ENCODE measurements around the gene RABAC1. TPM values are rescaled to one million over a fixed set of nuclear protein-coding genes. Genes with fewer than 3 reads are reported as not detected.

Gene RABAC1
- total and polyA plus RNA-seq, 7 donors = 48.9 to 131 (median 65.3) TPM

DNA sequence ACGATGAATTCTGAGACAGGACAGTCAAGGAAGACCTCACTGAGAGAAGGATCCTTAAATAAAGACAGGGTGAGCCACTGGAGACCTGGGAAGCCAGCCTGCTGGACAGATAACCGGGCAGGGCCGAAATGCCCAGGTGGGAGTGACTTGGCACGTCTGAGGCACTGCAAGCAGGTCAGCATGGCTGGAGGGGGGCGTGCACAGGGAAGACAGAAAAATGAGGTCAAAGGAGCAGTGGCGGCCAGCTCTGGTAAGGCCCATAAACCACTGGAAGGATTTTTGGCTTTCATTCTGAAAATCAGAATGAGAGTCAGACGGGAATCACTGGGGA lies 40.7 kb upstream of the RABAC1 start:
- intact Hi-C loops (cut with DNase I) = loop anchor here in 1 of 2 donors (5.0 kb wide), 1 partner anchor 37 kb away; no protein-coding TSS in a partner anchor
- no peaks in the 10 kb centered on the region for H3K9me3 ChIP-seq
- H3K4me3 ChIP-seq = no peak overlapping the region
- DNase-seq (no peak), ATAC-seq (no peak)
- H3K27ac ChIP-seq = no peak overlapping the region
- no peaks in the 10 kb centered on the region for H3K4me1 ChIP-seq
- no peaks in the 10 kb centered on the region for H3K36me3 ChIP-seq (ENCODE audit: insufficient read depth in 1 of 2, low read depth in 1 of 2)
- peaks cover 0 to 76% (median 35%) of the 10 kb centered on the region in 3 donors for H3K27me3 ChIP-seq (ENCODE audit: insufficient read depth in 3 of 3, low read length in 2 of 3)
- TF ChIP-seq, protein P1, sequence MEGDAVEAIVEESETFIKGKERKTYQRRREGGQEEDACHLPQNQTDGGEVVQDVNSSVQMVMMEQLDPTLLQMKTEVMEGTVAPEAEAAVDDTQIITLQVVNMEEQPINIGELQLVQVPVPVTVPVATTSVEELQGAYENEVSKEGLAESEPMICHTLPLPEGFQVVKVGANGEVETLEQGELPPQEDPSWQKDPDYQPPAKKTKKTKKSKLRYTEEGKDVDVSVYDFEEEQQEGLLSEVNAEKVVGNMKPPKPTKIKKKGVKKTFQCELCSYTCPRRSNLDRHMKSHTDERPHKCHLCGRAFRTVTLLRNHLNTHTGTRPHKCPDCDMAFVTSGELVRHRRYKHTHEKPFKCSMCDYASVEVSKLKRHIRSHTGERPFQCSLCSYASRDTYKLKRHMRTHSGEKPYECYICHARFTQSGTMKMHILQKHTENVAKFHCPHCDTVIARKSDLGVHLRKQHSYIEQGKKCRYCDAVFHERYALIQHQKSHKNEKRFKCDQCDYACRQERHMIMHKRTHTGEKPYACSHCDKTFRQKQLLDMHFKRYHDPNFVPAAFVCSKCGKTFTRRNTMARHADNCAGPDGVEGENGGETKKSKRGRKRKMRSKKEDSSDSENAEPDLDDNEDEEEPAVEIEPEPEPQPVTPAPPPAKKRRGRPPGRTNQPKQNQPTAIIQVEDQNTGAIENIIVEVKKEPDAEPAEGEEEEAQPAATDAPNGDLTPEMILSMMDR (IDR thresholded peaks at IDR 0.05) = no peak
- 69 to 82% (median 72%) methylated on average over 7 of the region's 7 CpGs for WGBS, 3 donors

DNA sequence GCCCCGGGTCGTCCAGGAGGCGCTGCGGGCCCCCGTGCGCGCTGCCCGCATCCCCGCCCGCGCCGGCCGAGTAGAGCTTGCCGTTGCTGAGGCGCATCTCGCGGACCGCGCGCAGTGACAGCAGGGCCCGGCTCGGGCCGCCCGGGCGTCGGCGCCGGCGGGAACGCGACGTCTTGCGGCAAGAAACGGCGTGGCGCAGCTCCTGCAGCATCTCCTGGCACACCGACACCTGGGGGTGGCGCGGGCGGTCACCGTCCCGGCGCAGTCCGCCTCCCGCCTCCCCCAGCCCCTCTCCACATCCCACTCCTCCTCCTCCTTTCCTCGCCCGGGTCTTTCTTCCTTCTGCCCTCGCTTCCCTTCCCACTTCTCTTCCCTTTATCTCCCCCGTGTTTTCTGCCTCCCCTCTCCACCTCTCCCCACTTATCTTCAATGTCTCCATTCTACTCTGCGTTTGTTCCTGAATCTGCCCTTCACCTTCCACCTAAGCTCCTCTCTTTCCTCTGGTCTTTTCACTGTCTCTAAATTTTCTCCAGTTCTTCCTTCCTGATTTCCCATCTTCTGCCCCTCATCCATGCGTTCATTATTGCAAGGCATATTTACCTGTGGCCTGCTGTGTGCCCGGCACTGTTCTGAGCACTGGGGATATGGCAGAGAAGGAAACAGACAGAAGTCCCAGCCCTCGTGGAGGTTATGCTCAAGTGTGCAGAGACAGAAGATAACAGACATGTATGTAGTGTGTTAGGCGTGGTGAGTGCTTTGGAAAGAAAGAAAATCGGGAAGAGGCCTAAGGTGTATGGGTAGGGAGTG lies 40.2 kb upstream of the RABAC1 start:
- H3K36me3 ChIP-seq (ENCODE audit: insufficient read depth in 1 of 2, low read depth in 1 of 2) = no peaks in the 10 kb centered on the region
- H3K27ac ChIP-seq = no peak overlapping the region
- H3K4me1 ChIP-seq = no peaks in the 10 kb centered on the region
- no peak overlapping the region for H3K4me3 ChIP-seq
- no peak for DNase-seq
- no peak for ATAC-seq
- peaks cover 0 to 81% (median 35%) of the 10 kb centered on the region in 3 donors for H3K27me3 ChIP-seq (ENCODE audit: insufficient read depth in 3 of 3, low read length in 2 of 3)
- intact Hi-C loops (cut with DNase I) = loop anchor here in 1 of 2 donors (5.0 kb wide), 1 partner anchor 38 kb away; no protein-coding TSS in a partner anchor
- no peaks in the 10 kb centered on the region for H3K9me3 ChIP-seq
- WGBS, 3 donors = 15 to 34% (median 15%) methylated on average over 16 to 55 of the region's 55 CpGs
- TF ChIP-seq, protein P1 (IDR thresholded peaks at IDR 0.05) = no peak

DNA sequence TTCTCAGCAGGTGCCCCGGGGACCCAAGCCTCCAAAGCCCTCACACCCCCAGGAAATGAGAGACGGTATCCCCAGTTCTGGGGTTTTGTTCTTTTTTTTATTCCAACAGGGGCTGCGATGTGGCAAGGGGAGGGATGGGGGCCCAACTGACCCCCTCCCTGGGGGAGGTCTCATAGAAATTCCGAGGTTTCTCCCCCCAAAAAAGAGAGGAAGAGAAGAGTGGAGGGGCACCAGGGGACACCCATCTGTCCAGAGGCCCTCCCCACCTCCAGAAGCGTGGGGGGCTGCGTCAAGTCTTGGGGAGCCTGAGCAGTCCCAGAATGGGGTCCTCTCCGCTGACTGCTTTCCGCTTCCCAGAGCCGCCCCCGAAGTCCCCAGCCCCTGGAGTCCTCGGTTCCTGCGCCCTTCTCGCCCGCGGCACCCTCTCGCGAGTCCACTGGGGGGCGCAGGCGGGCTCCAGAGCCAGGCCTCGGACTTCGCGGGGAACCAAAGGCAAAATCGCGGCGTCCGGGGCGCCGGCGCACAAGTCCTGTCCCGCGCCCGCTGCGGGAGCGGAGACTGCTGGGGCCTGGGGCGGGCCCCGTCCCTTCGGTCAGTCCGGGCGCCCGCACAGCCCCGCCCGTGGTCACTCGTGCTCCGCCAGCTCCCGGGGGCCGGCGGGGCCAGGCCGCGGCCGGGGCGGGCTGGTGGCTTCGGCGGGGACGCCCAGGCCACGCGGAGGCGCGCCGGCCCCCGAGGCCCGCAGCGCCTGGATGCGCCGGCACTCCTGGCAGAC lies 39.3 kb upstream of the RABAC1 start:
- no peaks in the 10 kb centered on the region for H3K4me1 ChIP-seq
- no peaks in the 10 kb centered on the region for H3K9me3 ChIP-seq
- H3K27me3 ChIP-seq (ENCODE audit: insufficient read depth in 3 of 3, low read length in 2 of 3) = peaks cover 0 to 89% (median 38%) of the 10 kb centered on the region in 3 donors
- TF ChIP-seq, protein P1 (IDR thresholded peaks at IDR 0.05) = peak; percentile 47
- peak overlapping the region; percentile 36 for H3K4me3 ChIP-seq
- ATAC-seq (peak in 3 of 4 donors; percentile 22 to 67 (median 35)), DNase-seq (no peak)
- intact Hi-C loops (cut with DNase I) = loop anchor here in 1 of 2 donors (5.0 kb wide), 1 partner anchor 39 kb away; no protein-coding TSS in a partner anchor
- 1 to 2% (median 2%) methylated on average over 27 to 64 of the region's 64 CpGs for WGBS, 3 donors
- no peaks in the 10 kb centered on the region for H3K36me3 ChIP-seq (ENCODE audit: insufficient read depth in 1 of 2, low read depth in 1 of 2)
- no peak overlapping the region for H3K27ac ChIP-seq

DNA sequence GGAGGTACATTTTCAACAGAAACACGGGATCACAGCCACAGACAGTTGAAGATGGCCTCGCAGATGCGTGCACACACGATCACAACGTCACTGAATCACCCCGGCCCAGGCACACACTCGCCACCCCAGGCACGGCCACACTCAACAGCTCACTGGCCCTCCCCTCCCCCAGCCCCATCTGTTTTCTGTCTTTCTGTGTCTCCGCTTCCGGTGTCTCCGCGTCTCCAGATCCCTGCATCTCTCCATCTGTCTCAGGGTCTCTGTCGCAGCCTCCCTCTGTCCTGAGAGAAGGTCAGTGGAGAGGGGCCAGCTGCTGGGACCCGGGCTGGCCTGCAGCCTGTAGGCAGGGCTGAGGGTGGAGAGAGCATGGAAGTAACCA lies 38.7 kb upstream of the RABAC1 start:
- intact Hi-C loops (cut with DNase I) = loop anchor here in 1 of 2 donors (5.0 kb wide), 1 partner anchor 39 kb away; no protein-coding TSS in a partner anchor
- no peaks in the 10 kb centered on the region for H3K9me3 ChIP-seq
- DNase-seq (no peak), ATAC-seq (no peak)
- WGBS, 3 donors = 3 to 7% (median 3%) methylated on average over 14 of the region's 14 CpGs
- peaks cover 0 to 90% (median 40%) of the 10 kb centered on the region in 3 donors for H3K27me3 ChIP-seq (ENCODE audit: insufficient read depth in 3 of 3, low read length in 2 of 3)
- H3K36me3 ChIP-seq (ENCODE audit: insufficient read depth in 1 of 2, low read depth in 1 of 2) = no peaks in the 10 kb centered on the region
- H3K4me1 ChIP-seq = no peaks in the 10 kb centered on the region
- TF ChIP-seq, protein P1 (IDR thresholded peaks at IDR 0.05) = no peak
- no peak overlapping the region for H3K4me3 ChIP-seq
- no peak overlapping the region for H3K27ac ChIP-seq

Data from psoas muscle (tissue), 8 donors.